Articular chondrocyte of knee joint (primary cell): ENCODE data around the gene CDH19. TPM values are rescaled to one million over a fixed set of nuclear protein-coding genes. Genes with fewer than 3 reads are reported as not detected.

Experiments used
- total RNA-seq: library from RNA; depleted of rRNA; stranded (reverse); fragments of >200 nt; gene quantifications from 2 replicates; pipeline ENCODE4 v1.2.3, GENCODE V29; 2012

Gene CDH19, protein sequence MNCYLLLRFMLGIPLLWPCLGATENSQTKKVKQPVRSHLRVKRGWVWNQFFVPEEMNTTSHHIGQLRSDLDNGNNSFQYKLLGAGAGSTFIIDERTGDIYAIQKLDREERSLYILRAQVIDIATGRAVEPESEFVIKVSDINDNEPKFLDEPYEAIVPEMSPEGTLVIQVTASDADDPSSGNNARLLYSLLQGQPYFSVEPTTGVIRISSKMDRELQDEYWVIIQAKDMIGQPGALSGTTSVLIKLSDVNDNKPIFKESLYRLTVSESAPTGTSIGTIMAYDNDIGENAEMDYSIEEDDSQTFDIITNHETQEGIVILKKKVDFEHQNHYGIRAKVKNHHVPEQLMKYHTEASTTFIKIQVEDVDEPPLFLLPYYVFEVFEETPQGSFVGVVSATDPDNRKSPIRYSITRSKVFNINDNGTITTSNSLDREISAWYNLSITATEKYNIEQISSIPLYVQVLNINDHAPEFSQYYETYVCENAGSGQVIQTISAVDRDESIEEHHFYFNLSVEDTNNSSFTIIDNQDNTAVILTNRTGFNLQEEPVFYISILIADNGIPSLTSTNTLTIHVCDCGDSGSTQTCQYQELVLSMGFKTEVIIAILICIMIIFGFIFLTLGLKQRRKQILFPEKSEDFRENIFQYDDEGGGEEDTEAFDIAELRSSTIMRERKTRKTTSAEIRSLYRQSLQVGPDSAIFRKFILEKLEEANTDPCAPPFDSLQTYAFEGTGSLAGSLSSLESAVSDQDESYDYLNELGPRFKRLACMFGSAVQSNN
- total RNA-seq = 0.11 and 0.13 TPM in 2 replicates

DNA sequence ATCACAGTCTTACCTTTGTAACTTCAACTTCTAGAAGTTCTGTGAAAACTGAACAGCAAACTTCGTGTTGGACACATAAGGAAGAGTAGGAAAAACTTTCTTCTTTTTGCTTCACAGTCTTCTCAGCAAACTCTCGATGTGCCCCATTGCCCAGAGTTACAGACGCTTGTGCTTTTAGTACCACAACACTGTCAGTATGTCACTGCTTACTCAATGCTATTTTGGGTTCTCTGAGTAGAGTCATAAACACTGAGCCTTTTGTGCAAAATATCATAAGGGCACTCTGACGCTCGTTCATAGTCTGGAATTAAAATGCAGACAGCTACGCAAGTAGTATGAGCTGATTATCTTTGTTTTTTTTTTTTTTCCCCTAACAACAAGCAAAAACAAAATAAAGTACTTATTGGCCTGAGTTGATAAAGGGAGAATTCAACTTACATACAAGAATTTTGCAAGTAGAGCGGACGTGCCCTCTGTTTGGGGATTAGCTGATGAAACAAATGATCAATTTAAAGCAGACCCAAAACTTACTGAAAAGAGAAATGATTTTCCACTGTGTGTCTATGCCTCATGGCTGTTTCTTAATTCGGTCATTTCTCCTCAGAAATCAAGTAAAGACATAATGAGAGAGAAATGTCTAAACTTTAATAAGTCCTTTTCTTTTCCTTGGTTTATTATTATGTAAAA is at the start of gene CDH19:
Gene CDH19, minus strand, starts transcription at position 150 of the 687 bp plus-strand sequence. CDS start 31,886 bp downstream, outside the sequence.

